IMR-90 (cell line): Measurements from ENCODE around the gene TTC9C.

Experiments used
- BHLHE40 ChIP-seq: fragments of 150-350 bp; IDR thresholded peaks from 2 replicates; pipeline ENCODE4 v1.6.1; 2016; ENCODE audit warnings: mild to moderate bottlenecking, low read depth, low read length
- CEBPB ChIP-seq: IDR thresholded peaks from 2 replicates; pipeline ENCODE4 v1.6.1; 2012; ENCODE audit warnings: low read depth, low read length, improper control_type of control experiment
- CHD1 ChIP-seq: IDR thresholded peaks from 2 replicates; pipeline ENCODE4 v1.6.1; 2012; ENCODE audit warnings: low read depth, low read length, improper control_type of control experiment
- CTCF ChIP-seq: conservative IDR thresholded peaks from 2 replicates; pipeline ENCODE4 v1.5.1; 2012; ENCODE audit warnings: mild to moderate bottlenecking, low read depth, low read length, improper control_type of control experiment
- FOS ChIP-seq: fragments of 150-350 bp; IDR thresholded peaks from 2 replicates; pipeline ENCODE4 v1.6.1; 2016; ENCODE audit warnings: low read depth, low read length
- MAFK ChIP-seq: IDR thresholded peaks from 2 replicates; pipeline ENCODE4 v1.6.1; 2012; ENCODE audit warnings: low read depth, low read length, improper control_type of control experiment
- MXI1 ChIP-seq: IDR thresholded peaks from 2 replicates; pipeline ENCODE4 v1.6.1; 2012; ENCODE audit warnings: low read depth, mild to moderate bottlenecking, low read length, moderate library complexity, borderline replicate concordance
- NFE2L2 ChIP-seq: fragments of 150-350 bp; IDR thresholded peaks from 2 replicates; pipeline ENCODE4 v1.6.1; 2016; ENCODE audit warnings: low read depth, mild to moderate bottlenecking, low read length
- POLR2A ChIP-seq: IDR thresholded peaks from 2 replicates; pipeline ENCODE4 v1.6.1; 2012; ENCODE audit warnings: mild to moderate bottlenecking, low read depth, low read length
- RAD21 ChIP-seq: IDR thresholded peaks from 2 replicates; pipeline ENCODE4 v1.6.1; 2012; ENCODE audit warnings: low read length, improper control_type of control experiment
- RFX5 ChIP-seq: IDR thresholded peaks from 2 replicates; pipeline ENCODE4 v1.8.0; 2012; ENCODE audit warnings: low read depth, mild to moderate bottlenecking, low read length, moderate library complexity
- TF ChIP-seq, protein P1 (sequence below): fragments of 150-350 bp; IDR thresholded peaks from 2 replicates; pipeline ENCODE4 v1.6.1; 2017; ENCODE audit warnings: mild to moderate bottlenecking, antibody characterized with exemption, low read length, low read depth
- TF ChIP-seq, protein P2 (sequence below): fragments of 150-350 bp; IDR thresholded peaks from 2 replicates; pipeline ENCODE4 v1.6.1; 2016; ENCODE audit warnings: low read depth, mild to moderate bottlenecking, low read length, moderate library complexity, borderline replicate concordance

- TF ChIP-seq CTCF (no peak), CHD1 (no peak), RAD21 (no peak), POLR2A (no peak), CEBPB (no peak), NFE2L2 (no peak), RFX5 (no peak), MXI1 (no peak), BHLHE40 (no peak), MAFK (no peak), FOS (no peak)
- TF ChIP-seq, protein P1, sequence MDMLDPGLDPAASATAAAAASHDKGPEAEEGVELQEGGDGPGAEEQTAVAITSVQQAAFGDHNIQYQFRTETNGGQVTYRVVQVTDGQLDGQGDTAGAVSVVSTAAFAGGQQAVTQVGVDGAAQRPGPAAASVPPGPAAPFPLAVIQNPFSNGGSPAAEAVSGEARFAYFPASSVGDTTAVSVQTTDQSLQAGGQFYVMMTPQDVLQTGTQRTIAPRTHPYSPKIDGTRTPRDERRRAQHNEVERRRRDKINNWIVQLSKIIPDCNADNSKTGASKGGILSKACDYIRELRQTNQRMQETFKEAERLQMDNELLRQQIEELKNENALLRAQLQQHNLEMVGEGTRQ: no peak
- TF ChIP-seq, protein P2, sequence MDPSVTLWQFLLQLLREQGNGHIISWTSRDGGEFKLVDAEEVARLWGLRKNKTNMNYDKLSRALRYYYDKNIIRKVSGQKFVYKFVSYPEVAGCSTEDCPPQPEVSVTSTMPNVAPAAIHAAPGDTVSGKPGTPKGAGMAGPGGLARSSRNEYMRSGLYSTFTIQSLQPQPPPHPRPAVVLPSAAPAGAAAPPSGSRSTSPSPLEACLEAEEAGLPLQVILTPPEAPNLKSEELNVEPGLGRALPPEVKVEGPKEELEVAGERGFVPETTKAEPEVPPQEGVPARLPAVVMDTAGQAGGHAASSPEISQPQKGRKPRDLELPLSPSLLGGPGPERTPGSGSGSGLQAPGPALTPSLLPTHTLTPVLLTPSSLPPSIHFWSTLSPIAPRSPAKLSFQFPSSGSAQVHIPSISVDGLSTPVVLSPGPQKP: no peak
Measured at GRCh38 chr11:62706850-62707247, 21.4 kb upstream of the TTC9C start.
